H1 (cell line): Measurements from ENCODE around the gene TMEM204.

ENCODE experiments used
- CHD1 ChIP-seq: IDR thresholded peaks from 2 replicates; pipeline ENCODE4 v1.6.1; 2012; ENCODE audit warnings: low read depth, low read length, improper control_type of control experiment
- CTCF ChIP-seq, 3 experiments: IDR thresholded peaks; 1 replicate in 2 of 3; 2 replicates in 1 of 3; pipeline versions ENCODE4 v1.5.1 to v1.6.1; 2011; ENCODE audit warnings: low read length in 3 of 3, mild to moderate bottlenecking in 3 of 3, inconsistent platforms in 2 of 3, low read depth in 1 of 3, moderate library complexity in 1 of 3; ENCODE audit not compliant: insufficient read depth in 1 of 3; ENCODE audit errors: control extremely low read depth in 1 of 3
- EP300 ChIP-seq, 2 experiments: IDR thresholded peaks; 1 replicate in 1 of 2; 2 replicates in 1 of 2; pipeline ENCODE4 v1.6.1; 2011 to 2012; ENCODE audit warnings: low read depth in 2 of 2, low read length in 2 of 2, mild to moderate bottlenecking in 2 of 2, borderline replicate concordance in 1 of 2, inconsistent platforms in 1 of 2, moderate library complexity in 1 of 2
- FOSL1 ChIP-seq: IDR thresholded peaks from 2 replicates; pipeline ENCODE4 v1.6.1; 2011; ENCODE audit warnings: mild to moderate bottlenecking, low read depth, low read length, moderate library complexity; ENCODE audit not compliant: insufficient read depth
- JUND ChIP-seq: IDR thresholded peaks from 2 replicates; pipeline ENCODE4 v1.6.1; 2011; ENCODE audit warnings: mild to moderate bottlenecking, improper control_type of control experiment, low read length
- RAD21 ChIP-seq, 2 experiments: IDR thresholded peaks in 1 of 2; conservative IDR thresholded peaks in 1 of 2; 2 replicates each; pipeline ENCODE4 v1.6.1; 2011; ENCODE audit warnings: low read depth in 2 of 2, low read length in 2 of 2, improper control_type of control experiment in 1 of 2, inconsistent platforms in 1 of 2, mild to moderate bottlenecking in 1 of 2, moderate library complexity in 1 of 2
- TEAD4 ChIP-seq: IDR thresholded peaks from 2 replicates; pipeline ENCODE4 v1.6.1; 2012; ENCODE audit warnings: low read depth, low read length, inconsistent platforms, mixed read lengths
- YY1 ChIP-seq: IDR thresholded peaks from 2 replicates; pipeline ENCODE4 v1.6.1; 2011; ENCODE audit warnings: low read depth, mild to moderate bottlenecking, low read length

GRCh38 chr16:1499756-1500464, 33.6 kb upstream of the TMEM204 start:
- no peak for TF ChIP-seq RAD21 (IDR thresholded peaks at IDR 0.05 in 1 of 2, conservative IDR thresholded peaks at IDR 0.05 in 1 of 2; ENCODE audit: low read depth in 2 of 2, low read length in 2 of 2)
- no peak for TF ChIP-seq CTCF (IDR thresholded peaks at IDR 0.05; ENCODE audit: control extremely low read depth in 1 of 3, insufficient read depth in 1 of 3, low read depth in 1 of 3, low read length in 3 of 3)
- no peak for TF ChIP-seq CHD1
- TF ChIP-seq FOSL1: no peak
- no peak for TF ChIP-seq JUND
- no peak for TF ChIP-seq EP300 (IDR thresholded peaks at IDR 0.05; ENCODE audit: borderline replicate concordance in 1 of 2, low read depth in 2 of 2, low read length in 2 of 2)
- TF ChIP-seq TEAD4: no peak
- TF ChIP-seq YY1: no peak
